ENCODE measurements around the gene SSH3.
"Not testable (repeated sequence)": the region's sequence is repeated elsewhere in the genome, so short reads cannot be mapped to it uniquely, and the experiment has no call there.

Gene SSH3, protein sequence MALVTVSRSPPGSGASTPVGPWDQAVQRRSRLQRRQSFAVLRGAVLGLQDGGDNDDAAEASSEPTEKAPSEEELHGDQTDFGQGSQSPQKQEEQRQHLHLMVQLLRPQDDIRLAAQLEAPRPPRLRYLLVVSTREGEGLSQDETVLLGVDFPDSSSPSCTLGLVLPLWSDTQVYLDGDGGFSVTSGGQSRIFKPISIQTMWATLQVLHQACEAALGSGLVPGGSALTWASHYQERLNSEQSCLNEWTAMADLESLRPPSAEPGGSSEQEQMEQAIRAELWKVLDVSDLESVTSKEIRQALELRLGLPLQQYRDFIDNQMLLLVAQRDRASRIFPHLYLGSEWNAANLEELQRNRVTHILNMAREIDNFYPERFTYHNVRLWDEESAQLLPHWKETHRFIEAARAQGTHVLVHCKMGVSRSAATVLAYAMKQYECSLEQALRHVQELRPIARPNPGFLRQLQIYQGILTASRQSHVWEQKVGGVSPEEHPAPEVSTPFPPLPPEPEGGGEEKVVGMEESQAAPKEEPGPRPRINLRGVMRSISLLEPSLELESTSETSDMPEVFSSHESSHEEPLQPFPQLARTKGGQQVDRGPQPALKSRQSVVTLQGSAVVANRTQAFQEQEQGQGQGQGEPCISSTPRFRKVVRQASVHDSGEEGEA

DNA sequence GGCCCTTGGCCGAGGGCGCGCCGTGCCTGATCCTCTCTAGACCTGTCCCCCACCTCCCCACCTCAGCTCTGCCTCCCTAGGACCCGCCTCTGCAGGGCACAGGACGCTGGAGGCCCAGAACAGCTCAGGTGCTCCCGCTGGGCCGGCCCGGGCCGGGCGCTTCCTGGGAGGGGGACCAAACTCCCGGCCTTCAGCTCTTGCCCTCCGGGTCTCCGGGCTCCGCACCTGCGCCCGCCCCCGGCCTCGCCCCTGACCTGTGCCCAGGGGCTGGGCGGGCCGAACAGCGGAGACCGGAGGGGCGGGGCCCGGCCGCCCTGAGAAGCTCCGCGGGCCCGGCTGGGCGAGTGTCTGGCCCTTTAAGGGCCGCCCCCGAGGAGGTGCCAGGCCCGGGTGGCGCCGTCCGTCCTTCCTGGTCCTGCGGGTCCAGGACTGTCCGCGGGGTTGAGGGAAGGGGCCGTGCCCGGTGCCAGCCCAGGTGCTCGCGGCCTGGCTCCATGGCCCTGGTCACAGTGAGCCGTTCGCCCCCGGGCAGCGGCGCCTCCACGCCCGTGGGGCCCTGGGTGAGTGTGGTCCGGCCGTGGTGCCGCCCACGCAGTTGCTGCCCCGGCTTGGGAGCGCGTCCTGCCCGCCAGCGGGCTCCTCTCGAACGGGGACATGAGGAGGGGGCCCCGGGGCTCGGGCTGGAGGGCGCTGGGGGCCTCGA lies at the start of gene SSH3:
TSS of gene SSH3 (plus strand) at position 399 of the 703 bp plus-strand sequence. CDS start at position 495, 96 bp downstream.
- H3K9me3 Mint-ChIP-seq, result no peaks in the 10 kb centered on the region
- peak within 1 kb of the TSS; percentile 67 to 77 for H3K4me3 Mint-ChIP-seq
- H3K4me1 Mint-ChIP-seq, result peaks cover 26% of the 10 kb centered on the region
- ATAC-seq (peak; percentile 80), DNase-seq (peak; percentile 53 to 55)
- H3K27me3 Mint-ChIP-seq, result no peaks in the 10 kb centered on the region
- peak within 1 kb of the TSS in 1 of 2 donors; percentile 48 for H3K27ac Mint-ChIP-seq

DNA sequence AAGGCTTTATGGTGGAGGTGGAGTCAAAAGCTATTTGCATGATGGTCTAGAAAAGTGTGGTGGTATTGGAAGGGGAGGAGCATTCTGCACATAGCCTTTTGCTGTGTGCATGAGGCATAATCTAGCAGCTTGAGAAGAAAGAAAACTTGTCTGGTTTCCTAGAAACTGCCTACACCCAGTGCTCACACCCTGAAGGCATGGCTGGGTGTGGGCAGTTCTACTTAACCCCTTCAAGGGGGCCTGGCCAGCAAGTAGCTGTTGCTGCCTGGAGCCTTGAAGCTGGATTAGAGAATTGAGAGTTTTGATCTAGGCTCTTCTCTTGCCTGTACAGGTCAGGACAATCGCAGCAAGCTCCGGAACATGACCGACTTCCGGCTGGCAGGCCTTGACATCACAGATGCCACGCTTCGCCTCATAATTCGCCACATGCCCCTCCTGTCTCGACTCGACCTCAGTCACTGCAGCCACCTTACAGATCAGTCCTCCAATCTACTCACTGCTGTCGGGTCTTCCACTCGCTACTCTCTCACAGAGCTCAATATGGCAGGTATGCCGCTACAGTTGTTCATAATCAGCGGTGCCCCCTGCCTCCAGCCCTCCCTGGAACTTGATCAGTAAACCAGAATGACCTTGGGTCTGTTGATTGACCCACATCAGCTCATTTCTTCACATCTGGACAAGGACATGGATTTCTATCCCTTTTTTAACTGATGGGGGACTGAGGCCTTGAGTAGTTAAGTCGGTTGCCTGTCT lies 49.3 kb upstream of the SSH3 start:
- Mint-ChIP-seq H3K4me3 (no peak overlapping the region), H3K4me1 (peaks cover 43% of the 10 kb centered on the region), H3K27me3 (no peaks in the 10 kb centered on the region), H3K27ac (peak overlapping the region in 1 of 2 donors; percentile 23), H3K9me3 (no peaks in the 10 kb centered on the region)
- DNase-seq, result no peak
- ATAC-seq, result no peak

DNA sequence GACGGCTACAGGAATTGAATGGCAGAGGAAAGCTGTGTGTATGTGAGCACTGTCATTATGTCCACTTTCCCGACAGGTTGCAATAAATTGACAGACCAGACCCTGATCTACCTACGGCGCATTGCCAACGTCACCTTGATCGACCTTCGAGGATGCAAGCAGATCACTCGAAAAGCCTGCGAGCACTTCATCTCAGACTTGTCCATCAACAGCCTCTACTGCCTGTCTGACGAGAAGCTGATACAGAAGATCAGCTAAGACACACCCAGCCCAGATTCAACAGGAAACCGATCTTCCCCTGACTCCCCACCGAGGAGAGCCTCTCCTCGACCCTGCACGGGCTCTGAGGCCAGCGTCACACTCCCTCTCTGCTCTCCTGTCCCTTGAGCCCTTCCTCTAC lies 48.5 kb upstream of the SSH3 start:
- Mint-ChIP-seq H3K27ac (no peak overlapping the region), H3K4me3 (no peak overlapping the region), H3K4me1 (peaks cover 36% of the 10 kb centered on the region)

DNA sequence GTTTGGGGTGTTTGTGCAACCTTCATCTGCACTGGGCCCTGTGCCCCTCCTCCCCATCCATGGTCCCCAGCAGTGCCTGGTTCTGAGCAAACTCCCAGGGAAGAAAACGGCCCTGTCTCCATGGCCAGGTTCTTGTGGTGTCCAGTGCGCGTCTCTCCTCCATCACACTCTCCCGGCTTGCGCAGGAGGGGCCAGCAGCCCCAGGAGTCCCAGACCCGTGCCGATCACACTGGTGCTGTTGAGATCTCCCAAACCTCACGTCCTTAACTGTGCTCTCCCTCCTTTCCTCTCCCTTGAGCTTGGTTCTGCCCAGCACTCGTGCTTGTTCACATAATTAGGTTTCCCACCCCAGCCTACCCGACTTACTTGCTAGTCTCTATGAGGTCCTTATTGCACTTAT lies 48.0 kb upstream of the SSH3 start:
- Mint-ChIP-seq H3K27ac (peak overlapping the region; percentile 16 to 27), H3K9me3 (no peaks in the 10 kb centered on the region), H3K4me3 (no peak overlapping the region), H3K4me1 (peaks cover 32% of the 10 kb centered on the region), H3K27me3 (no peaks in the 10 kb centered on the region)
- ATAC-seq, result no peak
- no peak for DNase-seq

More for the DNA sequence above, 48.5 kb upstream of the SSH3 start:
- H3K9me3 Mint-ChIP-seq, result no peaks in the 10 kb centered on the region
- ATAC-seq (no peak), DNase-seq (no peak)
- no peaks in the 10 kb centered on the region for H3K27me3 Mint-ChIP-seq

DNA sequence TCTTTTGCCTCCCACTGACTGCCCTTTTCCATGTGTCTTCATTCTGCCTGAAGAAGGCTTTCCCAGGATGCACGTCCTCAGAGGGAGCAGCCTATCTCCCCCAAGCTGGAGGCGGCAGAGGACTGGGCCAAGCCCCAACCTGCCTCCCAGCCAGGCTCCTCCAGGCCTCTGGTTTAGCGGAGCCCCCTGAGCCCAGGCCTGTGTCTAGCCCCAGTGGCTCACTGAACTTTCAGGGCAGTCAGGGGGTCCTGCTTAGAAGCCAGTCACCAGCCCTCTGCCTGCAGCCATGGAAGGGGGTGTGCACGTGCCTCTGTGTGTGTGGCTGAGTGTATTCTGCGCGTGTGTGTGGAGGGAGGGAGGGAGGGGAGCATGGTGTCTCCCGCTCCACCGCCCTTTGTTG lies 47.5 kb upstream of the SSH3 start:
- no peak overlapping the region for H3K4me3 Mint-ChIP-seq
- peak overlapping the region; percentile 16 to 27 for H3K27ac Mint-ChIP-seq

DNA sequence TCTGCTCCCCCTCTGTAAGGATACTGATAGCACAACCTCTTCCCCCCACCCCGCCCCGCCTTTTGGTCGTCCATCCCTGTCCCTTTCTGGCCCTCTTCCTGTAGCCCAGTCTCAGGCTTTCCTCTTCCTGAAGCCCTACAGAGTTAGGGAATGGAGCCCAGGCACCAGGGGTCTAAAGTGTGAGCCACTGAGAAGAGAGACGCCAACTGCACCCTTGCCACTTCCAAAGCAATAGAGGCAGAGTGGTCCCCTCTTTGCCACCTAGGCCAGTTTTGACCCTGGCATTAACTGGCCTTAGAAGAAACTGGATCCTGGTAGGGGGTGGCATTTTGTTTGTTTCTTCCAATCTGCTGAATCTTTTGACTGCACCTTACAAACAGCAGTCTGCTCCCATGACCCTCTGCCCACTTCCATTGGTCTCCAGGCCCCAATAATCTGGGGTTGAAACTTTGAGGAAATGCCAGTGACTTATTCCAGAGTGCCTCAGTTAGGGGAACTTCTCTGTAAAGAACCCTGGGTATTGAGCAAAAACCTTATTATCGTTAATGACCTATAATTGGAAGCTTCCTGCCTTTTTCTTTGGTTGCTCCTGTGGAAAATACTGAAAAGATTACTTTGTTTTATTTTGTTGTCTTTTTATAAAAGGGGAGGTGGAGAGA lies 46.7 kb upstream of the SSH3 start:
- peak overlapping the region; percentile 34 to 57 for H3K27ac Mint-ChIP-seq
- H3K27me3 Mint-ChIP-seq, result no peaks in the 10 kb centered on the region
- peaks cover 31% of the 10 kb centered on the region for H3K4me1 Mint-ChIP-seq
- no peak for DNase-seq
- no peak for ATAC-seq
- H3K9me3 Mint-ChIP-seq, result no peaks in the 10 kb centered on the region
- H3K4me3 Mint-ChIP-seq, result no peak overlapping the region

More for the DNA sequence above, 47.5 kb upstream of the SSH3 start:
- H3K4me1 Mint-ChIP-seq, result peaks cover 32% of the 10 kb centered on the region
- DNase-seq, result no peak
- no peak for ATAC-seq
- H3K9me3 Mint-ChIP-seq, result no peaks in the 10 kb centered on the region
- no peaks in the 10 kb centered on the region for H3K27me3 Mint-ChIP-seq

DNA sequence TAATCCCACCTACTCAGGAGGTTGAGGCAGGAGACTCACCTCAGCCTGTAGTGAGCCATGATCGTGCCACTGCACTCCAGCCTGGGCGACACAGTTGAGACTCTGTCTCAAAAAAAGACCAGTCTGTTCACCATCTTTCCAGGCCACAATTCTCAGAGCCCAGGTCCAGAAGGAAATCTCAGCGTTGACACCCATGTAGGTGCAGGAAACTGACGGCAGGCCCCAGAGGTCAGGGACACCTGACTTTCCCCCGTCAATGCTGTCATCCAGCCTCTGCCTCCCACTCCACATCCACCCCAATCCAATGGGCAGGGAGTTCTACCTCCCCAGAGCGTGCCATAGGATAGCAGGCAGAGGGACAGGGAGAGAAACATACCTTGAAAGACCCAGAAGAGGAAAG lies 42.9 kb upstream of the SSH3 start:
- H3K27me3 Mint-ChIP-seq, result peaks cover 6% of the 10 kb centered on the region

DNA sequence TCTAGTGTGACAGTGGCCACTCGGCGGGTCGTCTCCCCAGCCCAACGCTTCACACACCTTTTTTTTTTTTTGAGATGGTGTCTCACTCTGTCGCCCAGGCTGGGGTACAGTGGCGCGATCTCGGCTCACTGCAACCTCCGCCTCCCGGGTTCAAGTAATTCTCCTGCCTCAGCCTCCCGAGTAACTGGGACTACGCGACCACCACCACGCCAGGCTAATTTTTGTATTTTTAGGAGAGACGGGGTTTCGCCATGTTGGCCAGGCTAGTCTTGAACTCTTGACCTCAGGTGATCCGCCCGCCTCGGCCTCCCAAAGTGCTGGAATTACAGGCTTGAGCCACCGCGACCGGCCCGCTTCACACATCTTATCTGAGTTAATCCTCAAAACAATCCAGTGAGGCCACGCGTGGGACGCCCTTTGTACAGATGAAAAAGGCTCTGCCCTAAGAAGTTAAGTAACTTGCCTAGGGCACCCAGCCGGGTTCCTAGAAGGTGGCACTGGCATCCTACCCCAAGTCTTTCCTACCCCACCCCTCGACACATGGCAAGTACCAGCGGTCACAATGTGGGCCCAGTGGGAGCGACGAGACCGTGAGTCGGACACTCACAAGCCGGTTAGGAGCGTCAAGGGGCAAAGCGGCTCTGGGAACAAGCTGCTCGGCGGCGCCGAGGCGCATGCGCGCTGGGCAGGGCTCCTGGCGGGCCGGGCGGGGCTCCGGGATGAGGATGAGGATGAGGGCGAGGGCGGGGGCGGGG lies 42.3 kb upstream of the SSH3 start:
- H3K4me1 Mint-ChIP-seq, result peaks cover 56% of the 10 kb centered on the region
- peak overlapping the region; percentile 63 to 76 for H3K4me3 Mint-ChIP-seq
- H3K9me3 Mint-ChIP-seq, ATAC-seq, H3K27me3 Mint-ChIP-seq: not testable (repeated sequence)
- peak in 1 of 2 donors; percentile 53 for DNase-seq
- peak overlapping the region in 1 of 2 donors; percentile 59 for H3K27ac Mint-ChIP-seq

More for the DNA sequence above, 42.9 kb upstream of the SSH3 start:
- H3K9me3 Mint-ChIP-seq, result no peaks in the 10 kb centered on the region
- H3K27ac Mint-ChIP-seq, result peak overlapping the region in 1 of 2 donors; percentile 4
- H3K4me3 Mint-ChIP-seq, result peak overlapping the region in 1 of 2 donors; percentile 62
- DNase-seq (no peak), ATAC-seq (no peak)
- peaks cover 50% of the 10 kb centered on the region for H3K4me1 Mint-ChIP-seq

DNA sequence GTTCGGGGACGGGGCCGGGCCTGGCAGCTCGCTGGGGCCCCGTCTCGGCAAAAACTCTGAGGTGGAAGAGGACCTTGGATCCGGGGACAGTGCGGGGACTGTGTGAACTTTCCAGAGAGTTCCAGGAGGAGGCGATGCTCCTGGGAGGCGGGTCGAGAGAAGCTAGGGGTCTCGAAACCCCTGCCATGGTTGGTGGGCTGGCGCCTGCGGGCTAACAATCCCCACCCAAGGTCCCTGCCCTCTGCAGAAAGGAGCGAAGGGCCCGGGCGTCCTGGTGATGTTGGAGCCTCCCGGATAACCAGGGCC lies 41.7 kb upstream of the SSH3 start:
- ATAC-seq (no peak), DNase-seq (no peak)
- Mint-ChIP-seq H3K27ac (no peak overlapping the region), H3K27me3 (peaks cover 6% of the 10 kb centered on the region), H3K4me1 (peaks cover 58% of the 10 kb centered on the region), H3K9me3 (no peaks in the 10 kb centered on the region), H3K4me3 (peak overlapping the region; percentile 63 to 68)

DNA sequence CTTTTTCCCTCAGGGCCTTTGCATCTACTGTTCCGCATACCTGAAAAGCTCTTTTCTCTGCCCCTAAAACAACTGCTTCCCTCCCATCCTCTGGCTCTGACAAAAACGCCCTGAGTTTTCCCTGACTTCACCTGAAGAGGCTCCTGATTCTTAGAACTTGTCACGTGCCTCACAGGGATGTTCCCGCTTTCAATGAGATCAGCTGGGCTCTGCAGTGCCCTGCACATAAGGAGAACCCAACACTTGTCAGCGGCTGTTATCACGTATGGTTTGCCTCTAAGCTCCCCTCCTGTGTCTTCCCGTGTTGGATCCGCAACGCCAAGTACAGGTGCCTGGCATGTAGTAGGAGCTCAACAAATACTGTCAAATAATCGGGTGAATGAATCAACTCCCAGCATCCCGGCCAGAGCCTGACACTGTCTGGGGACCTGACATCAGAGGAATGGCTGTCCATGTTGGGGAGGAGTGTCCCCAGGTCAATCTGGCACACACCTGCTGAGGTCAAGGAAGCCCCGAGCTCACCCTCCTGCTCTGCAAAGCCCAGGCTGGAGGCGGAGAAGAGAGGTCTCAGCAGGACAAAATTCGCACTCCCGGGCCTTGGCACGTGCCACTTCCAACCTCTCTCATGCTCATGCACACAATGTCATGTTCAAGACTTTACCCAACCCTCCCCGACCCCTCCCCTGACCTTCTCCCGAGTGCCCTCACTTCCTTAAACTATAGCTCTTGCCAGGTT lies 41.2 kb upstream of the SSH3 start:
- Mint-ChIP-seq H3K4me1 (peaks cover 58% of the 10 kb centered on the region), H3K27me3 (peaks cover 6% of the 10 kb centered on the region), H3K4me3 (peak overlapping the region; percentile 75 to 79), H3K27ac (no peak overlapping the region), H3K9me3 (no peaks in the 10 kb centered on the region)
- DNase-seq, result peak in 1 of 2 donors; percentile 13
- no peak for ATAC-seq

DNA sequence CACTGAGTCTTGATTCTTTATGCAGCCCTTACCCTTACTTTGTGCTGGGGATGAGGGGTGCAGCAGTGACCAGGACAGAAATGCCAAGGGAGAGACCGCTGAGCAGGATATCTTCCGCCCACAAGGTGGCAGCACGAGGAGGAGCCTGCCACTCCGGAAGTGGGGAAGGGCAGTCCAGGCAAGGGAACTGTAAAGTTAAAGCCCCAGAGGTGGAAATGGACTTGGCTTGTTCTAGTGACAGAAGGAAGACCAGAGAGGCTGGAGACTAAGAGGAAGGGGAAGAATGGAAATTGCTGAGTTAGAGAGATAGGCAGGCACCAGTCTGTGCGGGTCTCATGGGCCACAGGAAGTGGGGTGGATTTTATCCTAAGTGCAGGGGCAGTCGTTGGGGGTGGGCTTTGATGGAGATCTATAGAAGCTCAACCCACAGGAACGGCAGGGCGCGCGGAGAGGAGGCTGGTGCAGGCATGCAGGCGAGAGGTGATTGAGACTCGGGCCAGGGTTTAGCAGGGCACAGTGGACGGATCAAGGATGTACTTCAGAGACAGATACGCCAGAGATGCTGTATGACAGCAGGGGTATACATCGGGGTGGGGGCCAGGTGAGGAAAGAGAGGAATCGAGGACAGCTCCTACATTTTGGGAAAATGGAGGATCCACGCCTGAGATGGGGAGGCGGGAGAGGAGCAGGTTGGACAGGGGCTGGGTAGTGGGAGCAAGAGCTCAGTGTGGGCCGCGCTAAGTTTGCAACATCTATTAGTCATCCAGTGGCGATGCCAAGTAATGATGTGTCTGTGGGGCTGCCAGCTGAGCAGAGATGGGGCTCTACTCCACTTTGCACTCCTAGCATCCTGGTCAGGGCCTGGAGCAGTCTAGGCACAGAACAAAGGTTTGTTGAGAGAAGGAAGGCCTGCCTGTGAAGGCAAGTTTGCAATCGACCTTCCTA lies 40.3 kb upstream of the SSH3 start:
- H3K27me3 Mint-ChIP-seq, result peaks cover 6% of the 10 kb centered on the region
- peak overlapping the region; percentile 67 to 75 for H3K27ac Mint-ChIP-seq
- DNase-seq, result peak; percentile 63 to 78
- H3K4me3 Mint-ChIP-seq, result peak overlapping the region; percentile 75 to 79
- no peaks in the 10 kb centered on the region for H3K9me3 Mint-ChIP-seq
- peak; percentile 56 for ATAC-seq
- peaks cover 60% of the 10 kb centered on the region for H3K4me1 Mint-ChIP-seq

DNA sequence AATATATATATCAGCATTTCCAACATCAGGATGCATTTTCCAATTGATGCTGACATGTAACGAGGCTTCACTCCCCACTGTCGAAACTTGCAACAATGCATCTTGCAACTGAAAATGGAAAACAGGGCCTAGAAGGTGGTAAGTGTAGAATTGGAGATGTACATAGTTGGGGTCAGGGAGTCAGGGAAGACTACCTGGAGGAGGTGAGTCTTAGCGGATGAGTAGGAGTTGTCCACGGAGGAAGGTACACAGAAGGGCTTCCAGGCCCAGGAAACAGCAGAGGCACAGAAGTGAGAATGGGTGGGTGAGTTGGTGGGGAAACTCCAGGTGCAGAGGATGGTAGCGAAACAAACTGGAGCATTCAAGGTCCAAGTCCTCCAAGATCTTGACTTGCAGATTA lies 39.1 kb upstream of the SSH3 start:
- DNase-seq (peak in 1 of 2 donors; percentile 25), ATAC-seq (no peak)
- H3K27me3 Mint-ChIP-seq, result peaks cover 6% of the 10 kb centered on the region
- peaks cover 73% of the 10 kb centered on the region for H3K4me1 Mint-ChIP-seq
- peak overlapping the region in 1 of 2 donors; percentile 88 for H3K27ac Mint-ChIP-seq
- H3K4me3 Mint-ChIP-seq, result peak overlapping the region; percentile 77 to 88
- H3K9me3 Mint-ChIP-seq, result no peaks in the 10 kb centered on the region

Data from stimulated activated naive CD8-positive, alpha-beta T cell treated with anti-CD3 and anti-CD28 coated beads, Interleukin-15, amount 100 ng/mL, for 72 hours (primary cell).